H1 (cell line): ENCODE measurements around the gene AMHR2. TPM values are rescaled to one million over a fixed set of nuclear protein-coding genes. Genes with fewer than 3 reads are reported as not detected.
A peak's percentile ranks its signal among the peaks of the same experiment; 100 is the strongest.

Source experiments
- CTCF ChIA-PET: fragments of 300-600 bp; sonication (Branson Sonifier 250); formaldehyde crosslinking; loops from one replicate; lab custom pipeline; 2021; ENCODE audit not compliant: partially characterized antibody; lab: Charles Lee
- POLR2A ChIA-PET: fragments of 300-600 bp; sonication (Branson Sonifier 250); formaldehyde crosslinking; loops from one replicate; lab custom pipeline; 2021; ENCODE audit warnings: inconsistent platforms; ENCODE audit not compliant: partially characterized antibody; lab: Charles Lee
- DNase-seq, 2 experiments: peaks; one replicate each; pipeline versions ENCODE4 v3.0.0 to v3.0.0-alpha.2; 2010 to 2022; ENCODE audit warnings: low spot score in 2 of 2, low read depth in 1 of 2, mixed read lengths in 1 of 2
- FAIRE-seq: peaks from 2 replicates; lab custom pipeline; 2011; peaks lifted over from hg19 to GRCh38; lab: Jason Lieb, UNC
- H2AFZ ChIP-seq: 2 replicates; pipeline ENCODE4 v1.8.1; 2012; ENCODE audit warnings: low read length, inconsistent platforms
- H2AK5ac ChIP-seq: 2 replicates; pipeline ENCODE4 v1.6.1; 2013; ENCODE audit warnings: low read depth, low read length
- H2BK120ac ChIP-seq: replicated peaks from 2 replicates; pipeline ENCODE3; 2013; ENCODE audit warnings: low read depth, low read length, inconsistent platforms
- H2BK12ac ChIP-seq: 2 replicates; pipeline ENCODE4 v1.6.1; 2013; ENCODE audit warnings: low read depth, low read length
- H2BK15ac ChIP-seq: 2 replicates; pipeline ENCODE4 v1.6.1; 2013; ENCODE audit warnings: low read length
- H2BK20ac ChIP-seq: 2 replicates; pipeline ENCODE4 v1.6.1; 2013; ENCODE audit warnings: low read length
- H2BK5ac ChIP-seq: 2 replicates; pipeline ENCODE4 v1.6.1; 2013; ENCODE audit warnings: low read depth, low read length
- H3K14ac ChIP-seq: 2 replicates; pipeline ENCODE4 v1.6.1; 2013; ENCODE audit warnings: inconsistent platforms; ENCODE audit not compliant: insufficient read length
- H3K18ac ChIP-seq: 2 replicates; pipeline ENCODE4 v1.6.1; 2013; ENCODE audit warnings: low read length; ENCODE audit errors: extremely low read depth
- H3K23ac ChIP-seq: 2 replicates; pipeline ENCODE4 v1.6.1; 2013; ENCODE audit warnings: inconsistent platforms; ENCODE audit not compliant: insufficient read length
- H3K23me2 ChIP-seq: 2 replicates; pipeline ENCODE4 v1.6.1; 2013; ENCODE audit warnings: low read depth, low read length
- H3K27ac ChIP-seq: 2 replicates; pipeline ENCODE4 v1.6.1; 2011; ENCODE audit warnings: low read depth, low read length, inconsistent platforms
- H3K27me3 ChIP-seq, 4 experiments: replicated peaks in 1 of 4; 1 replicate in 1 of 4; 2 replicates in 3 of 4; pipeline versions ENCODE4 v1.6.1 to v1.8.1; 2011 to 2013; ENCODE audit warnings: low read length in 3 of 4, mild to moderate bottlenecking in 3 of 4, inconsistent platforms in 2 of 4, mixed read lengths in 2 of 4, moderate library complexity in 1 of 4; ENCODE audit not compliant: control insufficient read depth in 3 of 4, insufficient read depth in 3 of 4; ENCODE audit errors: extremely low read depth in 1 of 4
- H3K36me3 ChIP-seq, 4 experiments: 2 replicates each; pipeline versions ENCODE4 v1.6.1 to v1.8.1; 2011 to 2013; ENCODE audit warnings: mild to moderate bottlenecking in 4 of 4, low read length in 3 of 4, moderate library complexity in 2 of 4, control low read depth in 1 of 4, inconsistent platforms in 1 of 4; ENCODE audit not compliant: insufficient read depth in 4 of 4, control insufficient read depth in 2 of 4
- H3K4ac ChIP-seq: replicated peaks from 2 replicates; pipeline ENCODE3; 2013; ENCODE audit warnings: low read length, low read depth, mixed read lengths, inconsistent platforms; ENCODE audit not compliant: insufficient read length
- H3K4me1 ChIP-seq, 4 experiments: replicated peaks in 1 of 4; 1 replicate in 1 of 4; 2 replicates in 3 of 4; pipeline versions ENCODE4 v1.6.1 to v1.8.1; 2011 to 2013; ENCODE audit warnings: low read length in 3 of 4, inconsistent platforms in 2 of 4, mixed read lengths in 1 of 4; ENCODE audit not compliant: insufficient read depth in 4 of 4, control insufficient read depth in 3 of 4
- H3K4me2 ChIP-seq, 2 experiments: 2 replicates each; pipeline versions ENCODE4 v1.6.1 to v1.8.1; 2011 to 2013; ENCODE audit warnings: low read depth in 2 of 2, low read length in 2 of 2, control low read depth in 1 of 2, inconsistent platforms in 1 of 2, mild to moderate bottlenecking in 1 of 2; ENCODE audit not compliant: insufficient read depth in 1 of 2
- H3K4me3 ChIP-seq, 4 experiments: fragments of 200-600, 300-600 bp in 1 of 4; sonication (generic), shearing (Covaris generic), sonication (Bioruptor Twin) in 1 of 4; 2 replicates each; pipeline versions ENCODE4 v1.5.1 to v1.8.1; 2011 to 2016; ENCODE audit warnings: low read length in 4 of 4, low read depth in 3 of 4, control low read depth in 2 of 4, inconsistent platforms in 2 of 4, mild to moderate bottlenecking in 2 of 4, mixed read lengths in 1 of 4, moderate library complexity in 1 of 4; ENCODE audit not compliant: insufficient read depth in 2 of 4; ENCODE audit errors: extremely low read depth in 1 of 4
- H3K56ac ChIP-seq: replicated peaks from 2 replicates; pipeline ENCODE3; 2013; ENCODE audit warnings: low read depth, mild to moderate bottlenecking, mixed read lengths, low read length, inconsistent platforms; ENCODE audit not compliant: insufficient read length
- H3K79me1 ChIP-seq: 2 replicates; pipeline ENCODE4 v1.6.1; 2013; ENCODE audit warnings: low read depth, low read length, control low read depth
- H3K79me2 ChIP-seq, 2 experiments: 2 replicates each; pipeline versions ENCODE4 v1.6.1 to v1.8.1; 2012 to 2013; ENCODE audit warnings: low read length in 2 of 2, mild to moderate bottlenecking in 2 of 2, inconsistent platforms in 1 of 2; ENCODE audit not compliant: insufficient read depth in 2 of 2, control insufficient read depth in 1 of 2
- H3K9ac ChIP-seq, 4 experiments: replicated peaks in 1 of 4; 1 replicate in 1 of 4; 2 replicates in 3 of 4; pipeline versions ENCODE4 v1.6.1 to v1.8.1; 2011 to 2013; ENCODE audit warnings: low read depth in 3 of 4, low read length in 3 of 4, control low read depth in 2 of 4, mild to moderate bottlenecking in 2 of 4, moderate library complexity in 2 of 4, inconsistent platforms in 1 of 4; ENCODE audit errors: extremely low read depth in 1 of 4
- H3K9me3 ChIP-seq, 2 experiments: 2 replicates each; pipeline versions ENCODE4 v1.6.1 to v1.8.1; 2012 to 2013; ENCODE audit warnings: mild to moderate bottlenecking in 2 of 2, moderate library complexity in 2 of 2, control low read depth in 1 of 2, inconsistent platforms in 1 of 2, low read depth in 1 of 2, low read length in 1 of 2, mixed read lengths in 1 of 2; ENCODE audit not compliant: insufficient read depth in 2 of 2
- H4K20me1 ChIP-seq, 2 experiments: replicated peaks in 1 of 2; 2 replicates each; pipeline versions ENCODE3 to v1.8.1; 2011 to 2013; ENCODE audit warnings: inconsistent platforms in 2 of 2, low read length in 2 of 2, mild to moderate bottlenecking in 1 of 2; ENCODE audit not compliant: insufficient read depth in 2 of 2, control insufficient read depth in 1 of 2
- H4K5ac ChIP-seq: 2 replicates; pipeline ENCODE4 v1.6.1; 2013; ENCODE audit warnings: low read length, low read depth, mixed read lengths, inconsistent platforms; ENCODE audit not compliant: insufficient read length
- H4K8ac ChIP-seq: 2 replicates; pipeline ENCODE4 v1.8.0; 2013; ENCODE audit warnings: mild to moderate bottlenecking, moderate library complexity, low read length, inconsistent platforms; ENCODE audit not compliant: insufficient read depth; ENCODE audit errors: extremely low read depth
- H4K91ac ChIP-seq: replicated peaks from 2 replicates; pipeline ENCODE3; 2013; ENCODE audit warnings: low read length, mixed read lengths, inconsistent platforms; ENCODE audit not compliant: insufficient read length
- KDM1A ChIP-seq: fragments of 200-600, 300-600 bp; sonication (generic); IDR thresholded peaks from 2 replicates; pipeline ENCODE4 v1.7.1; 2016; ENCODE audit warnings: mild to moderate bottlenecking, low read length, borderline replicate concordance
- SIN3A ChIP-seq, 2 experiments: IDR thresholded peaks in 1 of 2; conservative IDR thresholded peaks in 1 of 2; 2 replicates each; pipeline ENCODE4 v1.6.1; 2011 to 2012; ENCODE audit warnings: low read length in 2 of 2, improper control_type of control experiment in 1 of 2, low read depth in 1 of 2, mild to moderate bottlenecking in 1 of 2
- WGBS, 2 experiments: shearing (Covaris generic) in 1 of 2; methylation state at CpG; one replicate each; pipeline versions ENCODE4 v1.1.6 to v1.1.7; 2013 to 2015; ENCODE audit warnings: low lambda C conversion rate in 2 of 2, mixed read lengths in 2 of 2, inconsistent platforms in 1 of 2, low coverage in 1 of 2, missing lambda C conversion rate in 1 of 2; ENCODE audit not compliant: insufficient replicate concordance in 2 of 2, insufficient coverage in 1 of 2, insufficient read length in 1 of 2; ENCODE audit errors: extremely low coverage in 1 of 2, missing lambda C conversion rate in 1 of 2; 5-methylcytosine and 5-hydroxymethylcytosine counted together
- polyA plus RNA-seq, 7 experiments: library from polyadenylated mRNA; depleted of rRNA in 3 of 7; stranded (reverse) in 5 of 7; unstranded in 2 of 7; fragments of >200 nt in 5 of 7; fragments of 200-250 nt in 2 of 7; gene quantifications; 1 replicate in 5 of 7; 2 replicates in 1 of 7; 4 replicates in 1 of 7; pipeline versions ENCODE4 v1.2.1 to v1.2.3, GENCODE V29; 2011 to 2013; ENCODE audit warnings: missing spikeins in 2 of 7, mixed read lengths in 2 of 7
- total RNA-seq: library from RNA; stranded (reverse); fragmentation: NEBNext Ultra II Directional; extraction: Animal tissue kit (Norgen Biotek cat#: 25700); gene quantifications from 2 replicates; pipeline ENCODE4 v1.2.1, GENCODE V29; 2021

The AMHR2 gene
- total and polyA plus RNA-seq, 2 of the 8 experiments (the other 6 are each of a cell fraction or from before 2014, with no cell fraction given) = 0.29 to 0.35 TPM

- H3K36me3 ChIP-seq = peaks cover 0 to 3% (median 0%) of the 10 kb centered on the region in 4 experiments; a peak in 2 of 8 replicates
- peaks cover 8 to 14% (median 9%) of the 10 kb centered on the region in 4 experiments; a peak in 6 of 7 replicates for H3K4me1 ChIP-seq
- no peak for FAIRE-seq
- no peaks in the 10 kb centered on the region for H3K27me3 ChIP-seq
- H2BK15ac ChIP-seq = no peak overlapping the region
- H4K20me1 ChIP-seq = no peaks in the 10 kb centered on the region
- H2BK5ac ChIP-seq = no peak overlapping the region
- no peak overlapping the region for H2AK5ac ChIP-seq
- peaks cover 0 to 7% of the 10 kb centered on the region in 2 experiments; a peak in 1 of 4 replicates for H3K79me2 ChIP-seq
- no peak overlapping the region for H2BK120ac ChIP-seq
- no peak overlapping the region for H2BK12ac ChIP-seq
- no peak overlapping the region for H4K5ac ChIP-seq
- H3K23ac ChIP-seq = no peak overlapping the region
- POLR2A ChIA-PET = no interaction called here
- no peak overlapping the region for H3K4me3 ChIP-seq
- H2AFZ ChIP-seq = no peak overlapping the region
- TF ChIP-seq SIN3A (conservative IDR thresholded peaks at IDR 0.05 in 1 of 2, IDR thresholded peaks at IDR 0.05 in 1 of 2; ENCODE audit: low read depth in 1 of 2, low read length in 2 of 2) (no peak), KDM1A (peak; percentile 28; the same call in 1 of the 2 replicates)
- TF ChIP-seq, all 59 proteins: peak for 1
- 86% methylated on average over 2 of the region's 2 CpGs; no CpG with 5 or more reads in 1 of the 2 experiments for WGBS, 2 experiments
- Histone ChIP-seq H4K91ac (no peak overlapping the region), H3K9ac (no peak overlapping the region), H3K27ac (no peak overlapping the region), H3K9me3 (no peaks in the 10 kb centered on the region), H3K23me2 (peaks cover 7% of the 10 kb centered on the region; the same call in 1 of the 2 replicates), H4K8ac (no peak overlapping the region), H2BK20ac (no peak overlapping the region), H3K79me1 (no peaks in the 10 kb centered on the region), H3K56ac (no peak overlapping the region), H3K4ac (no peak overlapping the region), H3K18ac (no peak overlapping the region), H3K4me2 (no peak overlapping the region), H3K14ac (no peak overlapping the region)
- DNase-seq = no peak
- CTCF ChIA-PET = interaction anchor here (1.2 to 2.1 kb wide), 2 partner anchors 31 to 44 kb away, joined by 4 to 7 read pairs; no protein-coding TSS in a partner anchor
These were observed 46.9 kb upstream of the AMHR2 start for GRCh38 chr12:53376747-53377146.
